NCI-H2107 (cell line): ENCODE measurements around the gene RIMS3.
"Not testable (repeated sequence)": the region's sequence is repeated elsewhere in the genome, so short reads cannot be mapped to it uniquely, and the experiment has no call there.

Experiments
- DNase-seq: peaks from one replicate; lab custom pipeline; 2025; lab: John Stamatoyannopoulos, UW

RIMS3 gene

GRCh38 chr1:40665335-40666171 lies at the start of gene RIMS3:
TSS of gene RIMS3 (minus strand) at chr1:40665682. CDS start at chr1:40641925, 23,757 bp downstream.
- DNase-seq = peak; percentile 67

- DNase-seq = no peak
Observed at GRCh38 chr1:40712997-40713396, 47.5 kb upstream of the RIMS3 start.

GRCh38 chr1:40712405-40712944 lies 47.0 kb upstream of the RIMS3 start:
- no peak for DNase-seq

GRCh38 chr1:40711465-40712404 lies 46.3 kb upstream of the RIMS3 start:
- DNase-seq = no peak

- DNase-seq = no peak
Observed at GRCh38 chr1:40710581-40711315, 45.3 kb upstream of the RIMS3 start.

- DNase-seq = no peak
Observed at GRCh38 chr1:40709802-40710278, 44.4 kb upstream of the RIMS3 start.

GRCh38 chr1:40709100-40709801 lies 43.8 kb upstream of the RIMS3 start:
- DNase-seq = peak; percentile 88

- DNase-seq = peak; percentile 76
Observed at GRCh38 chr1:40708750-40709099, 43.2 kb upstream of the RIMS3 start.

GRCh38 chr1:40706626-40707025 lies 41.1 kb upstream of the RIMS3 start:
- no peak for DNase-seq

GRCh38 chr1:40704817-40705733 lies 39.6 kb upstream of the RIMS3 start:
- no peak for DNase-seq

GRCh38 chr1:40703316-40703715 lies 37.8 kb upstream of the RIMS3 start:
- DNase-seq = no peak

GRCh38 chr1:40702810-40703209 lies 37.3 kb upstream of the RIMS3 start:
- DNase-seq = not testable (repeated sequence)

GRCh38 chr1:40701684-40702083 lies 36.2 kb upstream of the RIMS3 start:
- DNase-seq = no peak

GRCh38 chr1:40699787-40700186 lies 34.3 kb upstream of the RIMS3 start:
- DNase-seq = no peak

- no peak for DNase-seq
Observed at GRCh38 chr1:40697436-40697835, 32.0 kb upstream of the RIMS3 start.

- DNase-seq = no peak
Observed at GRCh38 chr1:40696294-40696693, 30.8 kb upstream of the RIMS3 start.

GRCh38 chr1:40694353-40694874 lies 28.9 kb upstream of the RIMS3 start:
- DNase-seq = no peak

- DNase-seq = no peak
Observed at GRCh38 chr1:40693425-40693824, 27.9 kb upstream of the RIMS3 start.

- no peak for DNase-seq
Observed at GRCh38 chr1:40692429-40692895, 27.0 kb upstream of the RIMS3 start.
